Measurements from ENCODE around the gene THRAP3.
"Not testable (repeated sequence)": the region's sequence is repeated elsewhere in the genome, so short reads cannot be mapped to it uniquely, and the experiment has no call there.

THRAP3 gene

GRCh38 chr1:36236302-36236701, 12.1 kb downstream of the THRAP3 start:
- Histone ChIP-seq H3K4me3 (no peak overlapping the region), H3K27ac (peak overlapping the region in 2 of 21 experiments; percentile 6 to 14)

GRCh38 chr1:36238433-36238832, 14.2 kb downstream of the THRAP3 start:
- no peak overlapping the region for H3K4me3 ChIP-seq
- no peak overlapping the region for H3K27ac ChIP-seq

GRCh38 chr1:36239941-36240637, 15.8 kb downstream of the THRAP3 start:
- Histone ChIP-seq H3K27ac (peak overlapping the region in 1 of 21 experiments; percentile 6), H3K4me3 (no peak overlapping the region)

- Histone ChIP-seq H3K4me3 (no peak overlapping the region), H3K27ac (peak overlapping the region in 2 of 21 experiments; percentile 36 to 39)
Observed at GRCh38 chr1:36247538-36247937, 23.3 kb downstream of the THRAP3 start.

GRCh38 chr1:36248250-36248894, 24.1 kb downstream of the THRAP3 start:
- peak overlapping the region in 13 of 21 experiments; percentile 5 to 67 (median 39) for H3K27ac ChIP-seq
- H3K4me3 ChIP-seq: no peak overlapping the region

- Histone ChIP-seq H3K27ac (peak overlapping the region in 1 of 21 experiments; percentile 37), H3K4me3 (no peak overlapping the region)
Observed at GRCh38 chr1:36251794-36252481, 27.7 kb downstream of the THRAP3 start.

- not testable (repeated sequence) for H3K4me3 ChIP-seq, H3K27ac ChIP-seq
Observed at GRCh38 chr1:36252482-36252824, 28.2 kb downstream of the THRAP3 start.

GRCh38 chr1:36253161-36253862, 29.1 kb downstream of the THRAP3 start:
- Histone ChIP-seq H3K27ac (no peak overlapping the region), H3K4me3 (no peak overlapping the region)

GRCh38 chr1:36256558-36257374, 32.5 kb downstream of the THRAP3 start:
- H3K4me3 ChIP-seq: no peak overlapping the region
- peak overlapping the region in 2 of 21 experiments; percentile 26 to 60 for H3K27ac ChIP-seq

GRCh38 chr1:36257375-36257767, 33.1 kb downstream of the THRAP3 start:
- Histone ChIP-seq H3K27ac (peak overlapping the region in 5 of 21 experiments; percentile 14 to 61 (median 46)), H3K4me3 (no peak overlapping the region)

GRCh38 chr1:36258960-36259344, 34.7 kb downstream of the THRAP3 start:
- Histone ChIP-seq H3K4me3 (no peak overlapping the region), H3K27ac (peak overlapping the region in 1 of 21 experiments; percentile 5)

GRCh38 chr1:36268981-36269380, 44.7 kb downstream of the THRAP3 start:
- Histone ChIP-seq H3K27ac (peak overlapping the region in 1 of 21 experiments; percentile 24), H3K4me3 (no peak overlapping the region)

GRCh38 chr1:36269408-36269838, 45.2 kb downstream of the THRAP3 start:
- Histone ChIP-seq H3K4me3 (no peak overlapping the region), H3K27ac (peak overlapping the region in 1 of 21 experiments; percentile 24)

GRCh38 chr1:36273024-36273423, 48.8 kb downstream of the THRAP3 start:
- H3K4me3 ChIP-seq: no peak overlapping the region
- no peak overlapping the region for H3K27ac ChIP-seq

GRCh38 chr1:36274201-36274600, 50.0 kb downstream of the THRAP3 start:
- H3K4me3 ChIP-seq: no peak overlapping the region
- no peak overlapping the region for H3K27ac ChIP-seq

- Histone ChIP-seq H3K4me3 (no peak overlapping the region), H3K27ac (no peak overlapping the region)
Observed at GRCh38 chr1:36276688-36277087, 52.4 kb downstream of the THRAP3 start.

- peak overlapping the region in 3 of 21 experiments; percentile 21 to 49 (median 35) for H3K27ac ChIP-seq
- no peak overlapping the region for H3K4me3 ChIP-seq
Observed at GRCh38 chr1:36279110-36279788, 55.0 kb downstream of the THRAP3 start.

- Histone ChIP-seq H3K27ac (peak overlapping the region in 3 of 21 experiments; percentile 1 to 49 (median 35)), H3K4me3 (no peak overlapping the region)
Observed at GRCh38 chr1:36279789-36280296, 55.6 kb downstream of the THRAP3 start.

All from skin epidermis (tissue), 12 donors.